Endothelial cell of umbilical vein (primary cell): ENCODE data around the gene SRM. TPM values are rescaled to one million over a fixed set of nuclear protein-coding genes. Genes with fewer than 3 reads are reported as not detected.
"Not testable (repeated sequence)": the region's sequence is repeated elsewhere in the genome, so short reads cannot be mapped to it uniquely, and the experiment has no call there.

ENCODE experiments used
- BruUV-seq: library from RNA; stranded (reverse); fragments of 400-500 nt; replicated peaks from 2 replicates; lab custom pipeline; 2021; lab: Mats Ljungman, UMichigan
- CTCF ChIA-PET: fragments of 300-600, 350-600 bp; sonication (Branson Sonifier 250); formaldehyde crosslinking; loops from one replicate; lab custom pipeline; 2021; ENCODE audit warnings: antibody characterized with exemption, inconsistent platforms; lab: Charles Lee
- POLR2A ChIA-PET: fragments of 300-600, 350-600 bp; sonication (Branson Sonifier 250); formaldehyde crosslinking; loops from one replicate; lab custom pipeline; 2021; ENCODE audit warnings: antibody characterized with exemption, inconsistent platforms; lab: Charles Lee
- DNase-seq: peaks from one replicate; pipeline ENCODE4 v3.0.0-alpha.2; 2011; ENCODE audit warnings: low read depth, low spot score
- FAIRE-seq: peaks from 2 replicates; lab custom pipeline; 2011; peaks lifted over from hg19 to GRCh38; lab: Jason Lieb, UNC
- H2AFZ ChIP-seq: 2 replicates; pipeline ENCODE4 v1.6.0; 2012; ENCODE audit warnings: low read depth, low read length, control low read depth, inconsistent platforms
- H3K27ac ChIP-seq: 2 replicates; pipeline ENCODE4 v1.5.1; 2011; ENCODE audit warnings: low read depth, mild to moderate bottlenecking, control low read depth, low read length, moderate library complexity; ENCODE audit not compliant: insufficient read depth
- H3K27me3 ChIP-seq, 2 experiments: 2 replicates each; pipeline versions ENCODE4 v1.6.0 to v1.6.1; 2011; ENCODE audit warnings: low read length in 2 of 2, mixed read lengths in 1 of 2; ENCODE audit not compliant: control insufficient read depth in 2 of 2, insufficient read depth in 2 of 2
- H3K36me3 ChIP-seq, 2 experiments: 2 replicates in 1 of 2; 3 replicates in 1 of 2; pipeline ENCODE4 v1.5.1; 2011; ENCODE audit warnings: low read length in 2 of 2, mild to moderate bottlenecking in 1 of 2, moderate library complexity in 1 of 2; ENCODE audit not compliant: control insufficient read depth in 2 of 2, insufficient read depth in 2 of 2; ENCODE audit errors: extremely low read depth in 1 of 2
- H3K4me1 ChIP-seq: 3 replicates; pipeline ENCODE4 v1.5.1; 2011; ENCODE audit warnings: mild to moderate bottlenecking, low read length; ENCODE audit not compliant: control insufficient read depth, insufficient read depth; ENCODE audit errors: extremely low read depth
- H3K4me2 ChIP-seq: 2 replicates; pipeline ENCODE4 v1.6.1; 2011; ENCODE audit warnings: low read length, control low read depth, mixed read lengths; ENCODE audit not compliant: insufficient read depth
- H3K4me3 ChIP-seq, 3 experiments: fragments of 200-600 bp in 1 of 3; sonication (generic), shearing (Covaris generic) in 1 of 3; replicated peaks in 1 of 3; 2 replicates each; pipeline ENCODE4 v1.5.1; 2011 to 2016; ENCODE audit warnings: control low read depth in 3 of 3, low read length in 3 of 3, mild to moderate bottlenecking in 2 of 3, inconsistent platforms in 1 of 3, low read depth in 1 of 3, moderate library complexity in 1 of 3; ENCODE audit not compliant: insufficient read depth in 1 of 3
- H3K79me2 ChIP-seq: 2 replicates; pipeline ENCODE4 v1.6.0; 2012; ENCODE audit warnings: low read length, inconsistent platforms; ENCODE audit not compliant: control insufficient read depth, insufficient read depth
- H3K9ac ChIP-seq: replicated peaks from 2 replicates; pipeline ENCODE3; 2011; ENCODE audit warnings: low read length, control low read depth; ENCODE audit not compliant: insufficient read depth; ENCODE audit errors: extremely low read depth
- H3K9me1 ChIP-seq: replicated peaks from 3 replicates; pipeline ENCODE4 v1.6.0; 2011; ENCODE audit warnings: mild to moderate bottlenecking, low read length; ENCODE audit not compliant: control insufficient read depth, insufficient read depth; ENCODE audit errors: extremely low read depth
- H3K9me3 ChIP-seq: replicated peaks from 2 replicates; pipeline ENCODE4 v1.5.1; 2012; ENCODE audit warnings: low read length, inconsistent platforms; ENCODE audit not compliant: control insufficient read depth, insufficient read depth
- H4K20me1 ChIP-seq: replicated peaks from 2 replicates; pipeline ENCODE3; 2011; ENCODE audit warnings: mild to moderate bottlenecking, low read length; ENCODE audit not compliant: control insufficient read depth, insufficient read depth; ENCODE audit errors: extremely low read depth
- CTCF ChIP-seq, 2 donors: IDR thresholded peaks; 1 replicate in 1 of 2; 2 replicates in 1 of 2; pipeline ENCODE4 v1.5.1; 2011; ENCODE audit warnings: low read length in 2 of 2, mild to moderate bottlenecking in 2 of 2, moderate library complexity in 2 of 2, control low read depth in 1 of 2, inconsistent platforms in 1 of 2, low read depth in 1 of 2; ENCODE audit not compliant: insufficient read depth in 1 of 2; ENCODE audit errors: extremely low read depth in 1 of 2
- EZH2 ChIP-seq: IDR thresholded peaks from 2 replicates; pipeline ENCODE4 v1.6.1; 2012; ENCODE audit warnings: borderline replicate concordance, low read depth, mild to moderate bottlenecking, moderate library complexity, low read length, inconsistent platforms; ENCODE audit not compliant: severe bottlenecking
- FOS ChIP-seq: IDR thresholded peaks from 2 replicates; pipeline ENCODE4 v1.6.1; 2011; ENCODE audit warnings: mild to moderate bottlenecking, low read length, moderate library complexity, borderline replicate concordance; ENCODE audit not compliant: insufficient read depth
- GATA2 ChIP-seq: IDR thresholded peaks from 2 replicates; pipeline ENCODE4 v1.7.0; 2011; ENCODE audit warnings: low read depth, mild to moderate bottlenecking, moderate library complexity, mixed read lengths, low read length; ENCODE audit not compliant: insufficient read length, insufficient read depth
- JUN ChIP-seq: IDR thresholded peaks from 2 replicates; pipeline ENCODE4 v1.6.1; 2011; ENCODE audit warnings: borderline replicate concordance, low read depth; ENCODE audit not compliant: insufficient read length, insufficient read depth
- MAX ChIP-seq: IDR thresholded peaks from 2 replicates; pipeline ENCODE4 v1.6.1; 2011; ENCODE audit not compliant: insufficient read depth, insufficient read length
- MYC ChIP-seq: IDR thresholded peaks from one replicate; pipeline ENCODE4 v1.6.1; 2011; ENCODE audit warnings: mild to moderate bottlenecking, low read depth, low read length
- POLR2A ChIP-seq: IDR thresholded peaks from 2 replicates; pipeline ENCODE4 v1.6.1; 2012; ENCODE audit warnings: low read depth, mild to moderate bottlenecking, control low read depth, low read length
- POLR2AphosphoS5 ChIP-seq: IDR thresholded peaks from 2 replicates; pipeline ENCODE4 v1.6.1; 2012; ENCODE audit warnings: low read depth, mild to moderate bottlenecking, control low read depth, low read length, moderate library complexity; ENCODE audit not compliant: insufficient read depth
- dilution Hi-C: fragments of 300-500 bp; cut with MboI; formaldehyde crosslinking; loops from one replicate; pipeline ENCODE4 v1.15.0; 2019; ENCODE audit warnings: low sequenced_read_pairs; ENCODE audit not compliant: extremely low pct_ligation_motif_present
- intact Hi-C: fragments of 100-400 bp; cut with micrococcal nuclease; formaldehyde crosslinking; loops from one replicate; pipeline ENCODE4 v1.10.0; 2022
- polyA plus RNA-seq, 4 experiments: library from polyadenylated mRNA; depleted of rRNA in 3 of 4; stranded (reverse) in 3 of 4; unstranded in 1 of 4; fragments of >200 nt; gene quantifications; 2 replicates each; pipeline versions ENCODE4 v1.2.1 to v1.2.3, GENCODE V29; 2011 to 2012; ENCODE audit warnings: missing spikeins in 1 of 4
- total RNA-seq: library from RNA; stranded (reverse); gene quantifications from 2 replicates; pipeline ENCODE4 v1.2.3, GENCODE V29; 2021

Gene SRM
- total and polyA plus RNA-seq, 2 donors (not counting 3 experiments of a cell fraction or from before 2014, with no cell fraction given): 81.3 to 172 TPM

DNA sequence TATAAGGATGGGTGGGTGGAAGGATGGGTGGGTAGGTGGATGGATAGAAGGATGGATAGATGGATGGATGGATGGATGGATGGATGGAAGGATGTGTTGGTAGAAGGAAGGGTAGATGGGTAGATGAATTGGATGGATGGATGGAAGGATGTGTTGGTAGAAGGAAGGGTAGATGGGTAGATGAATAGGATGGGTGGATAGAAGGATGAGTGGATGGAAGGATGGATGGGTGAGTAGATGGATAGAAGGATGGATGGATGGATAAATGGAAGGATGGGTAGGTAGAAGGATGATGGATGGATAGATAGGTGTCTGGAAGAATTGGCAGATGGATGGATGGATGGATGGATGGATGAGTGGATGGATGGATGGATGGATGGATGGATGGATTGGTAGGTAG lies 18.8 kb downstream of the SRM start:
- FAIRE-seq (no peak), DNase-seq (no peak)
- H3K4me3 ChIP-seq: no peak overlapping the region
- H3K9ac ChIP-seq: no peak overlapping the region
- CTCF ChIA-PET: no interaction called here
- H3K9me3 ChIP-seq: no peaks in the 10 kb centered on the region
- no peak overlapping the region for H3K27ac ChIP-seq
- no peak overlapping the region for H2AFZ ChIP-seq
- TF ChIP-seq JUN (no peak), POLR2A (no peak), GATA2 (no peak), FOS (no peak), POLR2AphosphoS5 (no peak), MAX (no peak), EZH2 (no peak), CTCF (IDR thresholded peaks at IDR 0.05; ENCODE audit: extremely low read depth in 1 of 2, insufficient read depth in 1 of 2, low read depth in 1 of 2, low read length in 2 of 2) (no peak), MYC (no peak)
- H4K20me1 ChIP-seq: no peaks in the 10 kb centered on the region
- BruUV-seq: no TSS peak
- no peaks in the 10 kb centered on the region for H3K79me2 ChIP-seq
- no peaks in the 10 kb centered on the region for H3K9me1 ChIP-seq
- POLR2A ChIA-PET: no interaction called here
- intact Hi-C loops: no loop called here
- no peaks in the 10 kb centered on the region for H3K4me1 ChIP-seq
- H3K36me3 ChIP-seq: no peaks in the 10 kb centered on the region
- H3K27me3 ChIP-seq: no peaks in the 10 kb centered on the region
- dilution Hi-C loops: no loop called here
- H3K4me2 ChIP-seq: no peak overlapping the region

GRCh38 chr1:11040105-11040429 lies 19.8 kb downstream of the SRM start:
- dilution Hi-C loops, H3K27me3 ChIP-seq, H3K36me3 ChIP-seq, H3K4me1 ChIP-seq, H3K27ac ChIP-seq, intact Hi-C loops, H4K20me1 ChIP-seq, H3K79me2 ChIP-seq, H2AFZ ChIP-seq, H3K9me1 ChIP-seq, H3K9me3 ChIP-seq, DNase-seq, H3K4me3 ChIP-seq, FAIRE-seq, H3K9ac ChIP-seq, BruUV-seq, POLR2A ChIA-PET, CTCF ChIA-PET, H3K4me2 ChIP-seq: not testable (repeated sequence)
